CD4-positive, alpha-beta T cell treated with Interleukin-15 for 4 hours (primary cell): ENCODE data around the gene UPF1.
"Not testable (repeated sequence)": the region's sequence is repeated elsewhere in the genome, so short reads cannot be mapped to it uniquely, and the experiment has no call there.

ENCODE experiments used
- DNase-seq: peaks from one replicate; pipeline ENCODE4 v3.0.0-alpha.2; 2020; ENCODE audit warnings: low spot score

The UPF1 gene

DNA sequence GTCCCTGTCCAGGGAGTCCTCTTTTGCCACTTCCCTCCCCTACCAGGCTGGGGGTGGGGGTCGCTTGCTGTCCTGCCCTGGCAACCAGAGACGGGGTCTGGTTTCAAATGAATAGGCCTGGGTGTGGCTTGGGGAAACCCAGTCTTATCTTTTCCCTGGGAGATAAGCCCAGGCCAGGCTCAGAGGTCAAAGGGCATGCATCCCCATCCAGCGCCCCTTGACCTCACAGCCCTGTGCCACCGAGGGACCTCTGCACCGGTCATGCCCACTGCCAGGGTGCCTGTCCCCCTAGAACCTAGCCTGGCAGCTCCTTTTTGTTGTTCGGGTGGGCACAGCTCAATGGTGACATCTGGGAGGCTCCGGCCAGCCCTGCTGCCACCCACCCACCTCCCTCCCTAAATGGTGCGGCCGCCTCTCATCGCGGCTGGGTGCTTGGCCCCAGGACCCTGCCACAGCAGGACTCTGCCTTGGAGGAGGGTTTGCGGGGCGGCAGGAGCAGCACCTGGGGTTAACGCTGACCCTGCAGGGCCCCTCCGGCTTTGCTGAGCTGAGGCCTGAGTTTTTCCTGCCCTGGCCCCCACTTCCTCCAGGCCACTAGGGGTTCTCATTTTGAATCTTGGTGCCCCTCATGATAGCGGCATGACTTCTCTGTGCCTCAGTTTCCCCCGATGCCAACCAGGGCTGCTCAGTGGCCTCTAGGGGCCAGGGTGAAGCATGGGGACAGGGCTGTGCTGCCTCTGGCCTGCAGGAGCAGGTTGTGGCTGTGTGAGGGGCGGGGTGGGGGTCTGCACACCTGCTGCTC, 67.0 kb downstream of the UPF1 start:
- DNase-seq: no peak

DNA sequence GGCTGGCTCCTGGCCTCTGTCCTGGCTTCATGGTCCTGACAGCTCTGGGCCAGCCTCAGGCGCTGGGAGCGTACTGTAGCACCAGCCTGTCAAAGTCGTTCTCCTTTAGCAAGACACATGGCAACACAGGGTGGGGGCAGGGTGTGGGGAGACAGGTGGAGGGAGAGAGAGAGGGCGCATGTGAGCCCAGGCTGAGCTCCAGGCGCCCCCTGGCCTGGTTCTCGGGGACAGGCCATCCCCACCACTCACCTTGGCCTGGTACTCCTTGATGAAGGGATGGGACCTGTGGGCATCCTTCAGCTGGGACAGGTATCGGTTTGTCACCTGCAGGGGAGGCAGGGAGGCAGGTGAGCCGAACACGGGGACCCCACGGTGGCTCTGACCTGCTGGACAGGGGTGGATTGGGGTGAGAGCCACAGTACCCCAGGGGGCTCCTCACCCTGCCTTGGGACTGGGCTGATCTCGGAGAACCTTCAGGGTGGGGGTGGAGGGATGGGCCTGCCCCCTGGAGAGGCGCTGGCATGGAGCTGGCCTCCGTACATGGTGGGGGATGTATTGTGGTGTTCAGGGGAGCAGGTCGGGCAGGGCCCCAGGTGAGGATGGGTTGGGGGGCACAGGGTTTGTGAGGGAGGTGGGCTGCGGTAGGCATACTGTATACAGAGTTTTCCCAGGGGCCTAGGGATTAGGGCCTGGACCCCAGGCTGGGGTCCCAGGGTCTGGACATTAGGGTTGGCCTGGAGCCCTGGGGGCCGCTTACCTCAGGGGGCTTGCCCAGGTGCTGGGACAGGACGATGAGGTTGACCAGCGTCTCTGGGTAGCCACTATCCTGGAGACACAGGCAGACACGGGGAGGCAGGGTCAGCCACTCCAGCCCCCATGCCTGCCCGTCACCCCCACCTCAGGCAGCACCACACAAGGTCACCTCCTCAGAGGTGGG, 68.1 kb downstream of the UPF1 start:
- no peak for DNase-seq

DNA sequence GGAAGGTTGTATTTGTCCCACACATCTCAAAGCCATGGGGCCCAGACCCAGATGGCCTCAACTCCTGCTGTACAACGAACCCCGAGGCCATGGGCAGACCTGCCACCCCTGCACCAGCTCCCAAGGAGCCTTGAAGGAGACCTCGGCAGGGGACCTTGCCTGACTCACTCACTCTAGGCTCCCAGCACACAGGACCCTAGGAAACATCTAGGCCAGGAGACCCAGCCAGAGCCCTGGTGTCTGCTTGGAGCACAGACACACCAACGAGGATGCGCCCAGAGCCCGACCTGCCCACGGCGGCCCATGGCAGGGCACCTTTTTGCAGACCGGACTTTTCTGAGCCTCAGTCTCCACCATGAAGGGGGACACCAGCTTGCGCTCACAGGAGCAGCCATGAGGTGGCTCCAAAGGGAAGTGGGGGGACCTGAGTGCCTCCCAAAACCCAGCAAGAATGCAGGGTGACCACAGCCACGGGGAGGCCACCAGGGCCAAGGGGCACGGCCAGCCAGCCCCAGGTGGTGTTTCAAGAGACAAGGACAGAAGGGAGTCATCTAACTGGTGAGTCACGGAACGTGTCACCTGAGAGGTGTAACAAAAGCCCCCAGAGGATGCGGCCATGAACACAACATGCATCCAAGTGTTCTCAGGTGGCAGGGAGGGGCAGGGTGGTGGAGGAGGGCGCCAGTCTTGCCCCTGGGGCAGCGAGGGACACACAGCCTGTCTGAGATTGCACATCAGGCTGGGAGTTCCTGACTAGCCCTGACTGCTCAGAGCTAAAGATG, 69.1 kb downstream of the UPF1 start:
- DNase-seq: no peak

- DNase-seq: no peak
Measured at GRCh38 chr19:18901491-18901890, 69.7 kb downstream of the UPF1 start.

DNA sequence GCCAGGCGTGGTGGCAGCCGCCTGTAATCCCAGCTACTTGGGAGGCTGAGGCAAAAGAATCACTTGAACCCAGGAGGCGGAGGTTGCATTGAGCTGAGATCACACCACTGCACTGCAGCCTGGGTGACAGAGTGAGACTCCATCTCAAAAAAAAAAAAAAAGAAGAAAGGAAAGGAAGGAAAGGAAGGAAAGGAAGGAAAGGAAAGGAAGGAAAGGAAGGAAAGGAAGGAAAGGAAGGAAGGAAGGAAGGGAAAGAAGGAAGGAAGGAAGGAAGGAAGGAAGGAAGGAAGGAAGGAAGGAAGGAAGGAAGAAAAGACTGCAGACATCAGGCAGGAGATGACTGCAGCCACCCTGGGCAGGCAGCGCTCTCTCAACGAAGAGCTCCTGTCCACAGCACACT, 70.8 kb downstream of the UPF1 start:
- DNase-seq: not testable (repeated sequence)

DNA sequence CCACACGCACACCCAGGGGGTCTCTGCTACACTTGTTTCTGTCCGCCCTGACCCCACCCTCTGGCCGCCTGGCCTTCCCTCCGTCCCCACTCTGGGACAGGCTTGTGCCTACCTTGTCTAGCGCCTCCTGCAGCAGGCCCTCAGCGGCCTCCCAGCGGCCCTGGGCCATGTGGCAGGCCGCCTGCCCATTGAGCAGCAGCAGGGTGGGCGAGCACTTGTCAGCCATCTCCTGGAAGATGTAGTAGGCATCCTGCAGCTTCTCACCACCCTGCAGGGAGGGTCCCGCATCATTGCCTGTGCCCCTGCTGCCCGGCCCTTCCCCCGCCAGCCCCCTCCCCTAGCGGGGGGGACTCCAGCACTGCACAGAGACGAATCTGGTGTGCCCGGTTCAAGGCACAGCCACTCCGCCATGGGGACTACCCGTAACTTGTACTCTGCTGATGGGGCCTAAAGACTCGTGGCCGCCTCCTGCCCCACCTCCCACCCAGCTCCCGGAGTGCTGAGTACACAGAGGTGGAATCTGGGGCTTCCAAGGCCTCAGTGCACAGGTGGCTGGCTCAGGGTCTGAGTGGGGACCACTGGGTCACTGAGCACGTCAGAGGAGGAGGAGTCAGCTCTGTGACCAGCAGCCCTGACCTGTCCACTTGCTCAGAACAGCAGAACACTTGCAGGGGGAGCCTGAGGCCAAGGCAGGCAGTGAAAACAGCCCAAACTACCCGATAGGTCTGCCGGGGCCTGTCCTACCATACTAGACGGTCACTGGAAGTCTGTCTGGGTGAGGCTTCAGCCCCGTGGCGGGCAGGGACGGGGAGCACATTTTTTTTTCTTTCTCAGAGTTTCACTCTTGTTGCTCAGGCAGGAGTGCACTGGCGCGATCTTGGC, 71.6 kb downstream of the UPF1 start:
- DNase-seq: no peak

DNA sequence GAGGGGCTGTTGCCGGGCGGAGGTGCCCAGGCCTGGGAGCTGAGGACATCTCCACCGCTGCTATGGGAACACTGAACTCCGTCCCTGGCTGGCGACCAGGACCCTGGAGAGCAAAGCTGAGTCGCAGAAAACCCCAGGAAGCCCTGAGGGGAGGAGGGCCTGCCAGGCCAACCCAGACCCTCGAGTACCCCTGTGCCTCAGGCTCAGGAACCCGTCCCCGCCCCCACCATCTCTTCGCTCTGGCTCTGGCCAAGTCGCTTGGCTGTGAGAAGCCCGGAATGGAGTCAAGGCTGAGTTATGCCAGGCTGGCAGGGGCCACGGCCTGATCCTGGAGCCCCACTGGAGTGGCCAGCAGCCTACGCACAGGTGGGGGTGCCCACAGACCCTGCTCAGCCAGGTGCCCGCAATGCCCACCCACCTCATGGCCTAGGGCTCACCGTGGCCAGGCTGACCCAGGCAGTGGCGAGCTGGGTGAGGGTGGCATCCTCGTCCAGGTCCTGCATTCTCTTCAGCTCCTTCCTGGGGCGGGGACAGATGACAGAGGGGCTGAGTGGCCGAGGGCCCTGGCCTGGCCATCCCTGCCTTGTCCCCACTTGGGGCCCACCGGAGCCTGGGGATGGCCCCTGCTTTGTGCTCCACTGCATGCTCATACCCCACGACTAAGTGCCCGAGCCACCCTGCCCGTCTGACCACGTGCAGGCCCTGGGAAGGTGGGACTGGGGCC, 72.7 kb downstream of the UPF1 start:
- DNase-seq: no peak

DNA sequence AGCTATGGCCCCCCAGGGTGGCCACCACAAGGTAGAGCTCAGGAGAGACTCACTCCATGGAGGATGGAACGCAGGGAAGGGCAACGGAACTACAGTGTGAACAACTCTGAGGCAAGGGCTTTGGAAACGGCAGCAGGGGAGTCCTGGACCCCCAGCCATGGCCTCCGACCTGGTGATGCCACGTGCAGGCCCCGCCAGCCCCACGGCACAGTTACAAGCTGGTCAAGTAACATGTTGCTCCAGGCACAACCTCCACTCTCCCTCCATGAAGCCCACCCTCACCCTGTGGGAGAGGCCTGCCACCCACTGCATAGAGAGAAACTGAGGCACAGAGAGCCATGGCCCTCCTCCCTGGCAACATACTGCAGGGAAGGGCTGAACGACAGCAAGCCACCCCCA, 73.3 kb downstream of the UPF1 start:
- DNase-seq: no peak

GRCh38 chr19:18905513-18906236, 73.9 kb downstream of the UPF1 start:
- DNase-seq: no peak

DNA sequence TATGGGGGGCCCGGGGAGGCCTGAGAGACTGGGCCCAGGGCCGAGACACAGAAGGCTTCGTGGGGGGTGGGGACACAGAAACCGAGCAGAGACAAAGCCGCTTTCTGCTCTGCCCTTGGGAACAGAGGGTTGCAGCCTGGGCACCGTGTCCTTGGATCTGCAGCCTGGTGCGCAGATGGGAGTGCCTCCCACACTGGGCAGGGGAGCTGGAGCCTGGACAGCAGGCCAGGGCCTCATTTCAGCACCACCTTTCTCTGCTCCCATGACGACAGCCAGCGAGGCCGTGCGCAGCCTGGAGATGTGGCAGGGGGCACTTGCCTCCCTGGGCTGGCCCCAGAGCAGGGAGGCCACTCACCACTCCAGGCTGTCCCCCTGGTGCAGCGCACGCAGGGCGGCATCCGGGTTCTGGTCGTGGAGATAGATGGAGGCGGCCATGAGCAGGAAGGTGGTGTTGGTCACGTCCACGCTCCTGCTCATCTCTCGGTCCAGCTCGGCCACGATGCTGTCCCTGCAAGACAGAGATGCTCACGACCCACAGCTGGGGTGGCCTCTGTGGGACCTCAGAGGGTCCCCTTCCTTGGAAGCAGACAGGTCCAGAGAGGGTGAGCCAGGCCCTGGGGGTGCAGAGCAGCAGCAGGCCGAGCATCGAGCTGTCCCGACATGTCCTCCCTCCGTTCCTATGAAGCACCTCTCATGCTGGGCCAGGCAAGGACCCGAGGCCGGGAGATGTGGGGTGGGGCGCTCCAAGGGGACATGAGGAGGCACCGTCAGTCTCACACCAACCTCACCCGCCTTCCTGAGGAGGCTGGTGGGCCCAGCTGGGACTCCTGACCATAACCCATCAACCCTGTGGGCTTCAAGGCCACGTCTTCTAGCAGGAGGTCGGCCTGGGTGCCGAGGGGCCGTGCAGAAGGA, 75.1 kb downstream of the UPF1 start:
- DNase-seq: no peak

DNA sequence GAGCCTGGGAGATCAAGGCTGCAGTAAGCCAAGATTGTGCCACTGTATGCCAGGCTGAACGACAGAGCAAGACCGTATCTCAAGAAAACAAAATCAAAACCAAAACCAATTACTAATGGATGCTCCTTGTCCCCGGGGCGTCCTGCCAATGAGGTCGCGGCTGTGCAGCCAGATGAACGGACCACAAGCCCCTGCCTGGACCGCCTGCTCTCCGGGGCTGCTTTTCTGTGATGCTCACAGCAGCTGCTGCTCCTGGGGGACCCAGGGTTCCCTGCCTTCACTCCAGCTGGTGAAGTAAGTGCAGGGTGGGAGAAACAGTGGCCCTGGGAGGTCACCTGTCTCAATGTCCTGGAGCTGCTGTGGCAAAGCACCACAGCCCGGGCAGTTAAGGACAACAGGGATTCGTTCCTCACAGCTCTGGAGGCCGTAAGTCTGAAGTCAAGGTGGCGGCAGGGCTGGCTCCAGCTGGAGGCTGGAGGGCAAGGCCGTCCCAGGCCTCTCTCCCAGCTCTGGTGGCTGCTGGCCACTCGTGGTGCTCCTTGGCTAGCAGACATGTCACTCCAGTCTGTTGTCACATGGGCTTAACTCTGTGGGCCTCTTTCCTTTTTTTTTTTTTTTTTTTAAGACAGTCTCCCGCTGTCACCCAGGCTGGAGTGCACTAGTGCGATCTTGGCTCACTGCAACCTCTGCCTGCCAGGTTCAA, 77.3 kb downstream of the UPF1 start:
- DNase-seq: no peak

- DNase-seq: no peak
Measured at GRCh38 chr19:18910010-18910409, 78.3 kb downstream of the UPF1 start.

- DNase-seq: no peak
Measured at GRCh38 chr19:18910801-18911436, 79.2 kb downstream of the UPF1 start.

DNA sequence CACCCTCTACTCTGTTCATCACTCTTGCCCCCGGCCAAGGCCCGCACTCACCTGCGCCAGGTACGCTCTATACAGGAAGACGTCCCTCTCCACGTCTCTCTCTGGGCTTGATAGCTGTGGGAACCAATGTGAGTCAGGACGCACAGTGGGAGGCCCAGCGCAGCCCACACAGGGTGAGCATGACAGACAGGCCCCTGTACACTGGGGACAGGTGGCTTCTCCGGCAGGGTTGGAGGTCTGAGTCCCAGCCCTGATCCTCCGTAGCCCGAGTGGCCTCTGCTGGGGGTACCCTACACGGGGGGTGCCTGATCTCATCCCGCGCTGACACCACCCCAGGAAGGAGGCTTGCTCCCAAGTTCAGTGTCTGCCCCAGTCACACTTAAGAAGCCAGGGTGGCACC, 81.2 kb downstream of the UPF1 start:
- no peak for DNase-seq

DNA sequence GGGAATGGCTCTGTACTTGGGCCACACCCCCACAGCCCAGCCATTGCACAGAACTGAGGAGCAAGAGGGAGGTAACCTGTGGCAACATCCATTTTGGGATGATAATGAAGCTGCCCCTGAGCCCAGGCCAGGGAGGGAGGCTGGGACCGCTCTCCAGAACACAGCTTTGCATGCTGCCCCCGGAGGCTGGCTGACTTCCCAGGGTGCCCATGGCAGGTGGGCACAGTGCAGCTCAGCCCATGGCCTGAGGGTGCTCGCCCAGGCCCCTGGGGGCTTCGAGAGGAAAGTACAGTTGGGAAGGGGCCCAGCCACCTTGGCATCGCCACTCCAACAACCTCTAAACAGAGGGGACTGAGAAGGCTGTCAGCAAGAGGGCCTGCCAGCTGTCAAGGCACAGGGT, 81.7 kb downstream of the UPF1 start:
- no peak for DNase-seq

DNA sequence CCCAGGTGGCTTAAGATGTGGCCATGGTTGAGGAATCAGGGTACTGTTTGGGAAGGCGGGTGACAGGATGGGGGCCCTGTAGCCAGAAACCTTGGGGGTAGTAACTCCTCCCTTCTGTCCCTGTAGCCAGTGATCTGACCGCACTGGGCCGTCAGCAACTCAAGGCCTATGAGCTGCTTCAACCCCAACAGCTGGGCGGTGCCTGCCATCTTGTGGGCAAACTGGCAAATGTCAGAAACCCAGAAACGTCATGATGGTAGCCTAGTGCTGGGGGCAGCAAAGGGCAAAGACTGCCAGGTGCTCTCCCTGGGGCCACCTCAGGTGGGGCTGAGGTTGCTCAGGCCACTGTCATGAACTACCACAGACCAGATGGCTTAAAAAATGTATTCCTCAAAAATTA, 83.9 kb downstream of the UPF1 start:
- DNase-seq: peak; percentile 20

- DNase-seq: not testable (repeated sequence)
Measured at GRCh38 chr19:18917593-18917992, 85.8 kb downstream of the UPF1 start.
